ENCODE data around the gene AFAP1L2. TPM values are rescaled to one million over a fixed set of nuclear protein-coding genes. Genes with fewer than 3 reads are reported as not detected.

Gene AFAP1L2
- polyA plus RNA-seq, 1 donor from 2014 or later: 0.88 TPM

- Histone ChIP-seq H2AFZ (ENCODE audit: low read depth, low read length) (no peak overlapping the region), H3F3A (ENCODE audit: insufficient read depth, low read length, poor library complexity, severe bottlenecking) (no peaks in the 10 kb centered on the region), H4K20me1 (ENCODE audit: insufficient read depth) (no peaks in the 10 kb centered on the region), H3K9ac (ENCODE audit: low read length) (no peak overlapping the region), H3K27me3 (ENCODE audit: insufficient read depth, low read depth, low read length) (no peaks in the 10 kb centered on the region), H3K79me2 (replicated peaks; ENCODE audit: insufficient read depth, low read length) (no peaks in the 10 kb centered on the region), H3K36me3 (ENCODE audit: insufficient read depth, low read length) (no peaks in the 10 kb centered on the region), H3K9me3 (ENCODE audit: low read length) (no peaks in the 10 kb centered on the region), H3K27ac (ENCODE audit: low read length) (no peak overlapping the region), H3K9me2 (ENCODE audit: insufficient read depth, low read length) (no peaks in the 10 kb centered on the region), H3K4me3 (ENCODE audit: low read length) (no peak overlapping the region), H3K4me2 (ENCODE audit: low read length) (no peak overlapping the region)
- TF ChIP-seq EP300 (conservative IDR thresholded peaks at IDR 0.05; ENCODE audit: poor library complexity, severe bottlenecking) (no peak), MXI1 (conservative IDR thresholded peaks at IDR 0.05; ENCODE audit: poor library complexity, severe bottlenecking) (no peak)
Observed at GRCh38 chr10:114290038-114290437, 114.3 kb downstream of the AFAP1L2 start.

DNA sequence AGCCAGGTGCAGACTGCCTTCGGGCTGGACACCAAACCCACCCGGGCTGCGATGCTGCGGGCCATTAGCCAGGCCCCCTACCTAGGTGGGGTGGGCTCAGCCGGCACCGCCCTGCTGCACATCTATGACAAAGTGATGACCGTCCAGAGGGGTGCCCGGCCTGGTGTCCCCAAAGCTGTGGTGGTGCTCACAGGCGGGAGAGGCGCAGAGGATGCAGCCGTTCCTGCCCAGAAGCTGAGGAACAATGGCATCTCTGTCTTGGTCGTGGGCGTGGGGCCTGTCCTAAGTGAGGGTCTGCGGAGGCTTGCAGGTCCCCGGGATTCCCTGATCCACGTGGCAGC, 115.2 kb downstream of the AFAP1L2 start:
- no peak overlapping the region for H2AFZ ChIP-seq (ENCODE audit: low read depth, low read length)
- TF ChIP-seq SMC3 (conservative IDR thresholded peaks at IDR 0.05; ENCODE audit: poor library complexity) (no peak), TAF1 (IDR thresholded peaks at IDR 0.05; ENCODE audit: low read depth) (no peak), EZH2 (IDR thresholded peaks at IDR 0.05; ENCODE audit: borderline replicate concordance, insufficient read depth, low read length, poor library complexity, severe bottlenecking) (no peak), MXI1 (conservative IDR thresholded peaks at IDR 0.05; ENCODE audit: poor library complexity, severe bottlenecking) (no peak), POLR2AphosphoS5 (IDR thresholded peaks at IDR 0.05) (no peak), EP300 (conservative IDR thresholded peaks at IDR 0.05; ENCODE audit: poor library complexity, severe bottlenecking) (no peak), CTCF (IDR thresholded peaks at IDR 0.05; ENCODE audit: poor library complexity, severe bottlenecking) (no peak), RAD21 (conservative IDR thresholded peaks at IDR 0.05) (no peak)
- TF ChIP-seq, protein P1, sequence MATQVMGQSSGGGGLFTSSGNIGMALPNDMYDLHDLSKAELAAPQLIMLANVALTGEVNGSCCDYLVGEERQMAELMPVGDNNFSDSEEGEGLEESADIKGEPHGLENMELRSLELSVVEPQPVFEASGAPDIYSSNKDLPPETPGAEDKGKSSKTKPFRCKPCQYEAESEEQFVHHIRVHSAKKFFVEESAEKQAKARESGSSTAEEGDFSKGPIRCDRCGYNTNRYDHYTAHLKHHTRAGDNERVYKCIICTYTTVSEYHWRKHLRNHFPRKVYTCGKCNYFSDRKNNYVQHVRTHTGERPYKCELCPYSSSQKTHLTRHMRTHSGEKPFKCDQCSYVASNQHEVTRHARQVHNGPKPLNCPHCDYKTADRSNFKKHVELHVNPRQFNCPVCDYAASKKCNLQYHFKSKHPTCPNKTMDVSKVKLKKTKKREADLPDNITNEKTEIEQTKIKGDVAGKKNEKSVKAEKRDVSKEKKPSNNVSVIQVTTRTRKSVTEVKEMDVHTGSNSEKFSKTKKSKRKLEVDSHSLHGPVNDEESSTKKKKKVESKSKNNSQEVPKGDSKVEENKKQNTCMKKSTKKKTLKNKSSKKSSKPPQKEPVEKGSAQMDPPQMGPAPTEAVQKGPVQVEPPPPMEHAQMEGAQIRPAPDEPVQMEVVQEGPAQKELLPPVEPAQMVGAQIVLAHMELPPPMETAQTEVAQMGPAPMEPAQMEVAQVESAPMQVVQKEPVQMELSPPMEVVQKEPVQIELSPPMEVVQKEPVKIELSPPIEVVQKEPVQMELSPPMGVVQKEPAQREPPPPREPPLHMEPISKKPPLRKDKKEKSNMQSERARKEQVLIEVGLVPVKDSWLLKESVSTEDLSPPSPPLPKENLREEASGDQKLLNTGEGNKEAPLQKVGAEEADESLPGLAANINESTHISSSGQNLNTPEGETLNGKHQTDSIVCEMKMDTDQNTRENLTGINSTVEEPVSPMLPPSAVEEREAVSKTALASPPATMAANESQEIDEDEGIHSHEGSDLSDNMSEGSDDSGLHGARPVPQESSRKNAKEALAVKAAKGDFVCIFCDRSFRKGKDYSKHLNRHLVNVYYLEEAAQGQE (IDR thresholded peaks at IDR 0.05; ENCODE audit: borderline replicate concordance): no peak
- H4K20me1 ChIP-seq (ENCODE audit: insufficient read depth): no peaks in the 10 kb centered on the region
- H3K9me3 ChIP-seq (ENCODE audit: low read length): no peaks in the 10 kb centered on the region
- no peaks in the 10 kb centered on the region for H3K36me3 ChIP-seq (ENCODE audit: insufficient read depth, low read length)
- H3K27me3 ChIP-seq (ENCODE audit: insufficient read depth, low read depth, low read length): no peaks in the 10 kb centered on the region
- no peak overlapping the region for H3K4me3 ChIP-seq (ENCODE audit: low read length)
- H3K9ac ChIP-seq (ENCODE audit: low read length): no peak overlapping the region
- H3F3A ChIP-seq (ENCODE audit: insufficient read depth, low read length, poor library complexity, severe bottlenecking): no peaks in the 10 kb centered on the region
- no peaks in the 10 kb centered on the region for H3K79me2 ChIP-seq (replicated peaks; ENCODE audit: insufficient read depth, low read length)
- H3K27ac ChIP-seq (ENCODE audit: low read length): no peak overlapping the region
- no peak overlapping the region for H3K4me2 ChIP-seq (ENCODE audit: low read length)
- no peaks in the 10 kb centered on the region for H3K9me2 ChIP-seq (ENCODE audit: insufficient read depth, low read length)

All from neural cell (in vitro differentiated cells).